K562 (cell line): ENCODE results near the gene MARK2. TPM values are rescaled to one million over a fixed set of nuclear protein-coding genes. Genes with fewer than 3 reads are reported as not detected.

ENCODE experiments used
- ATAC-seq: fragments of 200-7000 bp; cut with Tn5 transposase; 3 replicates; pipeline ENCODE4 v1.9.1; 2020; ENCODE audit warnings: moderate library complexity
- BruUV-seq: library from RNA; stranded (reverse); fragments of 400-500 nt; replicated peaks from 2 replicates; lab custom pipeline; 2021; lab: Mats Ljungman, UMichigan
- CTCF ChIA-PET: fragments of 300-600 bp; formaldehyde crosslinking; extraction: SDS; loops from one replicate; lab custom pipeline; 2021; ENCODE audit warnings: low intra/inter-chr PET ratio; lab: Yijun Ruan, JAX
- POLR2A ChIA-PET: fragments of 300-600, 350-650 bp; sonication (Branson Sonifier 250); formaldehyde crosslinking; extraction: SDS; loops from one replicate; lab custom pipeline; 2021; ENCODE audit warnings: antibody characterized with exemption, inconsistent platforms; lab: Yijun Ruan, JAX
- DNase-seq, 4 experiments: peaks; one replicate each; pipeline versions ENCODE4 v3.0.0 to v3.0.0-alpha.2; 2011 to 2018; ENCODE audit warnings: low spot score in 3 of 4, mixed read lengths in 3 of 4; ENCODE audit errors: extremely low read depth in 1 of 4
- FAIRE-seq: peaks from 2 replicates; lab custom pipeline; 2011; peaks lifted over from hg19 to GRCh38; lab: Jason Lieb, UNC
- H2AFZ ChIP-seq: 2 replicates; pipeline ENCODE4 v1.6.0; 2011; ENCODE audit warnings: low read depth, low read length, control low read depth, inconsistent platforms
- H3K27ac ChIP-seq: fragments of 200-600 bp; 3 replicates; pipeline ENCODE4 v1.8.0; 2011; ENCODE audit warnings: low read depth, mild to moderate bottlenecking, control low read depth, inconsistent platforms, low read length, moderate library complexity, mixed read lengths; ENCODE audit errors: extremely low read depth
- H3K27me3 ChIP-seq, 2 experiments: fragments of 300-600 bp in 1 of 2; 2 replicates in 1 of 2; 3 replicates in 1 of 2; pipeline versions ENCODE4 v1.6.0 to v1.8.0; 2011; ENCODE audit warnings: inconsistent platforms in 2 of 2, low read length in 2 of 2, mild to moderate bottlenecking in 1 of 2, mixed read lengths in 1 of 2, moderate library complexity in 1 of 2; ENCODE audit not compliant: control insufficient read depth in 2 of 2, insufficient read depth in 2 of 2
- H3K36me3 ChIP-seq: fragments of 300-600 bp; 3 replicates; pipeline ENCODE4 v1.8.0; 2011; ENCODE audit warnings: mild to moderate bottlenecking, low read length, inconsistent platforms; ENCODE audit not compliant: control insufficient read depth, insufficient read depth
- H3K4me1 ChIP-seq, 2 experiments: fragments of 200-600 bp in 1 of 2; replicated peaks in 1 of 2; 2 replicates in 1 of 2; 3 replicates in 1 of 2; pipeline versions ENCODE4 v1.5.1 to v1.8.0; 2011; ENCODE audit warnings: inconsistent platforms in 2 of 2, low read length in 2 of 2, mild to moderate bottlenecking in 1 of 2, mixed read lengths in 1 of 2, moderate library complexity in 1 of 2; ENCODE audit not compliant: control insufficient read depth in 2 of 2, insufficient read depth in 2 of 2
- H3K4me2 ChIP-seq: 2 replicates; pipeline ENCODE4 v1.6.1; 2011; ENCODE audit warnings: low read length, control low read depth, inconsistent platforms, mixed read lengths; ENCODE audit not compliant: insufficient read depth
- H3K4me3 ChIP-seq: fragments of 200-600 bp; sonication (generic), shearing (Covaris generic); 2 replicates; pipeline ENCODE4 v1.5.1; 2016; ENCODE audit warnings: control low read depth, inconsistent platforms
- H3K79me2 ChIP-seq: fragments of 200-600 bp; 3 replicates; pipeline ENCODE4 v1.8.0; 2011; ENCODE audit warnings: low read length, inconsistent platforms; ENCODE audit not compliant: control insufficient read depth, insufficient read depth
- H3K9ac ChIP-seq, 2 experiments: 2 replicates each; pipeline versions ENCODE4 v1.6.0 to v1.6.1; 2011; ENCODE audit warnings: low read depth in 2 of 2, low read length in 2 of 2, control low read depth in 1 of 2, inconsistent platforms in 1 of 2, mild to moderate bottlenecking in 1 of 2, mixed read lengths in 1 of 2; ENCODE audit not compliant: insufficient read depth in 1 of 2
- H3K9me1 ChIP-seq: one replicate; pipeline ENCODE4 v1.6.0; 2011; ENCODE audit warnings: inconsistent platforms, mild to moderate bottlenecking, low read length, moderate library complexity; ENCODE audit not compliant: control insufficient read depth, insufficient read depth
- H3K9me3 ChIP-seq: replicated peaks from 2 replicates; pipeline ENCODE4 v1.5.1; 2011; ENCODE audit warnings: low read depth, low read length, inconsistent platforms; ENCODE audit not compliant: control insufficient read depth, insufficient read depth
- H4K20me1 ChIP-seq: replicated peaks from 2 replicates; pipeline ENCODE4 v1.6.1; 2011; ENCODE audit warnings: low read length, inconsistent platforms, mixed read lengths; ENCODE audit not compliant: control insufficient read depth, insufficient read depth
- ARID3A ChIP-seq: IDR thresholded peaks from 2 replicates; pipeline ENCODE4 v1.6.1; 2012; ENCODE audit warnings: low read depth, low read length, improper control_type of control experiment, borderline replicate concordance
- CTCF ChIP-seq, 3 experiments: IDR thresholded peaks in 2 of 3; conservative IDR thresholded peaks in 1 of 3; 2 replicates each; pipeline ENCODE4 v1.5.1; 2011 to 2012; ENCODE audit warnings: low read length in 3 of 3, mild to moderate bottlenecking in 3 of 3, control low read depth in 2 of 3, improper control_type of control experiment in 1 of 3, inconsistent platforms in 1 of 3, low read depth in 1 of 3, mixed read lengths in 1 of 3, moderate library complexity in 1 of 3; ENCODE audit not compliant: insufficient read depth in 2 of 3
- HCFC1 ChIP-seq: IDR thresholded peaks from 2 replicates; pipeline ENCODE4 v1.6.1; 2012; ENCODE audit warnings: low read depth, low read length, improper control_type of control experiment
- NCOA6 ChIP-seq: fragments of 450-650 bp; IDR thresholded peaks from 2 replicates; pipeline ENCODE4 v1.6.1; 2017; ENCODE audit warnings: mild to moderate bottlenecking
- NFE2 ChIP-seq: IDR thresholded peaks from 2 replicates; pipeline ENCODE4 v1.6.1; 2014; ENCODE audit warnings: antibody characterized with exemption, low read depth
- RAD21 ChIP-seq, 2 experiments: fragments of 250-450 bp in 1 of 2; fragments of 450-650 bp in 1 of 2; sonication (Bioruptor Pico) in 1 of 2; formaldehyde crosslinking in 1 of 2; IDR thresholded peaks in 1 of 2; conservative IDR thresholded peaks in 1 of 2; 2 replicates each; pipeline versions ENCODE4 v1.4.0 to v1.8.0; 2020 to 2022; ENCODE audit warnings: mild to moderate bottlenecking in 2 of 2, moderate library complexity in 1 of 2
- SMC3 ChIP-seq: conservative IDR thresholded peaks from 2 replicates; pipeline ENCODE4 v1.6.1; 2011; ENCODE audit warnings: low read depth, low read length, improper control_type of control experiment; ENCODE audit not compliant: insufficient read depth
- STAG1 ChIP-seq: sonication (generic); formaldehyde crosslinking; IDR thresholded peaks from 2 replicates; pipeline ENCODE4 v1.5.0; 2020; ENCODE audit warnings: missing genetic modification reagents, borderline replicate concordance
- TFAP4 ChIP-seq: sonication (generic); formaldehyde crosslinking; IDR thresholded peaks from 2 replicates; pipeline ENCODE4 v1.8.0; 2022; ENCODE audit warnings: missing genetic modification reagents, mild to moderate bottlenecking, moderate library complexity, borderline replicate concordance
- ZKSCAN1 ChIP-seq: fragments of 150-350 bp; IDR thresholded peaks from 2 replicates; pipeline ENCODE4 v1.6.1; 2016; ENCODE audit warnings: low read depth, low read length
- WGBS: fragments of 100-300 bp; shearing (Covaris generic); methylation state at CpG from one replicate; pipeline ENCODE4 v1.1.6; 2016; ENCODE audit warnings: low coverage, mixed read lengths; ENCODE audit not compliant: insufficient coverage; ENCODE audit errors: missing lambda C conversion rate; 5-methylcytosine and 5-hydroxymethylcytosine counted together
- in situ Hi-C: fragments of 300-500 bp; cut with MboI; formaldehyde crosslinking; loops from 4 replicates; pipeline ENCODE4 v1.15.0; 2018; ENCODE audit warnings: inconsistent platforms, mixed read lengths
- intact Hi-C: fragments of 100-400 bp; cut with micrococcal nuclease; formaldehyde crosslinking; loops from 2 replicates; pipeline ENCODE4 v1.14.2; 2022
- polyA plus RNA-seq, 8 experiments: library from polyadenylated mRNA; depleted of rRNA in 4 of 8; stranded (reverse) in 5 of 8; unstranded in 3 of 8; fragments of >200 nt; fragmentation: Nextera tagmentation in 2 of 8; fragmentation: Illumina TruSeq in 1 of 8; extraction: Ambion mirVana in 2 of 8; extraction: Trizol in 1 of 8; gene quantifications; 2 replicates each; pipeline versions ENCODE4 v1.2.1 to v1.2.3, GENCODE V29; 2011 to 2014; ENCODE audit warnings: inconsistent platforms in 1 of 8, missing spikeins in 1 of 8
- total RNA-seq, 7 experiments: library from RNA; depleted of rRNA in 6 of 7; stranded (reverse); fragments of >200 nt in 6 of 7; fragmentation: Illumina TruSeq in 2 of 7; extraction: Trizol in 2 of 7; gene quantifications; 2 replicates each; pipeline versions ENCODE4 v1.2.1 to v1.2.3, GENCODE V29; 2011 to 2021; ENCODE audit warnings: low replicate concordance in 1 of 7
- TF ChIP-seq, protein P1 (sequence below): IDR thresholded peaks from 2 replicates; pipeline ENCODE4 v1.6.1; 2011; ENCODE audit warnings: borderline replicate concordance, low read depth, mild to moderate bottlenecking, moderate library complexity, low read length; ENCODE audit not compliant: insufficient read depth, poor library complexity, severe bottlenecking

MARK2 gene
- total and polyA plus RNA-seq, 9 of the 15 experiments (the other 6 are each of a cell fraction or from before 2014, with no cell fraction given): 0.32 to 43.5 (median 15.1) TPM

DNA sequence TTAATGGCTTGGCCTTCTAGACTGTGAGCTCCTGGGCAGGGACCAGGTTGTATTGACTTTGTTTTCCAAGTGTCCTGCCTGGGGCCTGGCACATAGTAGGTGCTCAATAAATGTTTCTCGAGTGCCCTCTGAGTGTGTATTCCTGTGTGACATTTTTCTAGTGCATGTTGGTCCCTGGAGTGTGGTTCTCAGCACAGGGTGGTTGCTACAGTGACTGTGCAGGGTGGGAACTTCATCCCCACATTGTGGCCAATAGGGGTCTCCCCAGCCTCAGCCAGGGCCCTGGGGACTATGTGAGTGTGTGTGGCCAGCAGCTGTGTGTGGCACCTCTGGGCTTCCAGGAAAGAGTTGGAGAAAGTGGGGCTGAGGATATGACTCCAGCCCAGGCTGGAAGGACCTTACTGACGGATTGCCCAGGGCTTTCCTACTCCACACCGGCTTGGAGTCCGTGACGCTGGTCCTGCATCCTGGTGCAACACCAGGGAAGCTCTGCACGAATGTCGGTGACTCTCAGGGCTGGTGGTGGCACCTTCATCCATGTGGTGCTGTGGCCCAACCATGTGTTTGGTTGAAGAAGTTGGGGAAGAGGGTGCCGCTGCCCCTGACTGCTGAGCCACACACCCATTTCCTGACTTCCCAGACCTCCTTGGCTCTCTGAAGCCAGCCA lies 9.0 kb upstream of the MARK2 start:
- Histone ChIP-seq H4K20me1 (no peaks in the 10 kb centered on the region; the same call in 1 of the 2 replicates), H3K36me3 (peaks cover 15% of the 10 kb centered on the region; the same call in 2 of the 3 replicates), H3K4me2 (no peak overlapping the region), H3K9ac (no peak overlapping the region), H3K27ac (no peak overlapping the region), H2AFZ (no peak overlapping the region), H3K4me3 (no peak overlapping the region), H3K9me1 (no peaks in the 10 kb centered on the region), H3K4me1 (no peaks in the 10 kb centered on the region; a peak in 1 of 5 replicates), H3K9me3 (no peaks in the 10 kb centered on the region), H3K27me3 (no peaks in the 10 kb centered on the region), H3K79me2 (no peaks in the 10 kb centered on the region)
- in situ Hi-C loops: loop anchor here (10.0 kb wide), 1 partner anchor 115 kb away; no protein-coding TSS in a partner anchor
- peak; percentile 45 to 77 (median 53) for DNase-seq
- POLR2A ChIA-PET: interaction anchor here (0.6 to 1.1 kb wide), 3 partner anchors 10 to 86 kb away, joined by 3 to 4 read pairs (median 3); no protein-coding TSS in a partner anchor
- WGBS: 77% methylated on average over 8 of the region's 8 CpGs
- peak; percentile 11 for FAIRE-seq
- BruUV-seq: no TSS peak
- peak; percentile 96 for ATAC-seq
- CTCF ChIA-PET: no interaction called here
- intact Hi-C loops: loop anchor here (10.0 kb wide), 1 partner anchor 475 kb away; the partner anchor contains the start of genes CATSPERZ and ESRRA
- TF ChIP-seq NCOA6: no peak
- peak; percentile 67 to 72 (median 68) for TF ChIP-seq CTCF (IDR thresholded peaks at IDR 0.05 in 2 of 3, conservative IDR thresholded peaks at IDR 0.05 in 1 of 3; ENCODE audit: insufficient read depth in 2 of 3, low read depth in 1 of 3, low read length in 3 of 3)
- TF ChIP-seq TFAP4 (CRISPR knock-in tag): peak; percentile 42; the same call in 1 of the 2 replicates
- TF ChIP-seq ARID3A: no peak
- peak; percentile 34 to 67; a peak in 3 of 4 replicates for TF ChIP-seq RAD21 (CRISPR knock-in tag; conservative IDR thresholded peaks at IDR 0.05 in 1 of 2, IDR thresholded peaks at IDR 0.05 in 1 of 2)
- TF ChIP-seq NFE2: peak; percentile 46; the same call in 1 of the 2 replicates
- TF ChIP-seq HCFC1: no peak
- TF ChIP-seq, protein P1, sequence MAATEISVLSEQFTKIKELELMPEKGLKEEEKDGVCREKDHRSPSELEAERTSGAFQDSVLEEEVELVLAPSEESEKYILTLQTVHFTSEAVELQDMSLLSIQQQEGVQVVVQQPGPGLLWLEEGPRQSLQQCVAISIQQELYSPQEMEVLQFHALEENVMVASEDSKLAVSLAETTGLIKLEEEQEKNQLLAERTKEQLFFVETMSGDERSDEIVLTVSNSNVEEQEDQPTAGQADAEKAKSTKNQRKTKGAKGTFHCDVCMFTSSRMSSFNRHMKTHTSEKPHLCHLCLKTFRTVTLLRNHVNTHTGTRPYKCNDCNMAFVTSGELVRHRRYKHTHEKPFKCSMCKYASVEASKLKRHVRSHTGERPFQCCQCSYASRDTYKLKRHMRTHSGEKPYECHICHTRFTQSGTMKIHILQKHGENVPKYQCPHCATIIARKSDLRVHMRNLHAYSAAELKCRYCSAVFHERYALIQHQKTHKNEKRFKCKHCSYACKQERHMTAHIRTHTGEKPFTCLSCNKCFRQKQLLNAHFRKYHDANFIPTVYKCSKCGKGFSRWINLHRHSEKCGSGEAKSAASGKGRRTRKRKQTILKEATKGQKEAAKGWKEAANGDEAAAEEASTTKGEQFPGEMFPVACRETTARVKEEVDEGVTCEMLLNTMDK: peak; percentile 56
- 0 out of 2 replicates have a peak, but pooled peaks have one; percentile 20 for TF ChIP-seq SMC3
- peak; percentile 30; the same call in 1 of the 2 replicates for TF ChIP-seq STAG1 (CRISPR knock-in tag)
- peak; percentile 89 for TF ChIP-seq ZKSCAN1
